ENCODE measurements around the gene SPRYD4.
"Not testable (repeated sequence)": the region's sequence is repeated elsewhere in the genome, so short reads cannot be mapped to it uniquely, and the experiment has no call there.

Gene SPRYD4

DNA sequence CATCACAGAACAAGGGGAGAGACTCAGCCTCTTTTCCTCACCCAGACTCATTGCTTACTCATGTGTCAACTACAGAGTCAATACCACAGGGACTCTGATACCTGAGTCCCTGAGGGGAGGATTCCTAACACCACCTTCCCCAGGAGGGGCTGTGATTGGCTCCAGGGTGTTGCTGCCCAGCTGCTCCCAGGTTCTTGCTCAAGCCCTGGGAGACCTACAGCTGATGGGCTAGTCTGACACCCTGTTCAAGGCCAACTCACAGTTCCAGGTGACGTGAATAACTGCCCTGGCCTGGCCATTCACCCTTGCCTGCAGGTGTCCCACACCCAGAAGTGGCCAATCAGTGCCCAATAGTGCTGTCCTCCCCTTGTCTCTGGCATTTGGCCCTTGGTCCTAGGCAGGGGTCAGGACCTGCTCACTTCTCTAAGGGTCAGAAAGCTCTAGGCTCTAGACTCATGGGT, 8.6 kb downstream of the SPRYD4 start:
- H3K9me3 ChIP-seq (ENCODE audit: control insufficient read depth in 2 of 2, low read length in 2 of 2), result no peaks in the 10 kb centered on the region
- no peak overlapping the region for H3K9ac ChIP-seq (ENCODE audit: low read length in 2 of 2)
- H3K4me3 ChIP-seq (ENCODE audit: low read length in 2 of 2), result no peak overlapping the region
- H3K4me1 ChIP-seq (ENCODE audit: control insufficient read depth, insufficient read depth, low read length), result no peaks in the 10 kb centered on the region
- H3K27ac ChIP-seq (ENCODE audit: low read length), result no peak overlapping the region
- no peaks in the 10 kb centered on the region for H3K27me3 ChIP-seq (ENCODE audit: control insufficient read depth in 1 of 2, insufficient read depth in 2 of 2, low read length in 2 of 2)
- peaks cover 0 to 4% of the 10 kb centered on the region in 2 donors for H3K36me3 ChIP-seq (ENCODE audit: control insufficient read depth in 2 of 2, insufficient read depth in 2 of 2, low read length in 2 of 2)

DNA sequence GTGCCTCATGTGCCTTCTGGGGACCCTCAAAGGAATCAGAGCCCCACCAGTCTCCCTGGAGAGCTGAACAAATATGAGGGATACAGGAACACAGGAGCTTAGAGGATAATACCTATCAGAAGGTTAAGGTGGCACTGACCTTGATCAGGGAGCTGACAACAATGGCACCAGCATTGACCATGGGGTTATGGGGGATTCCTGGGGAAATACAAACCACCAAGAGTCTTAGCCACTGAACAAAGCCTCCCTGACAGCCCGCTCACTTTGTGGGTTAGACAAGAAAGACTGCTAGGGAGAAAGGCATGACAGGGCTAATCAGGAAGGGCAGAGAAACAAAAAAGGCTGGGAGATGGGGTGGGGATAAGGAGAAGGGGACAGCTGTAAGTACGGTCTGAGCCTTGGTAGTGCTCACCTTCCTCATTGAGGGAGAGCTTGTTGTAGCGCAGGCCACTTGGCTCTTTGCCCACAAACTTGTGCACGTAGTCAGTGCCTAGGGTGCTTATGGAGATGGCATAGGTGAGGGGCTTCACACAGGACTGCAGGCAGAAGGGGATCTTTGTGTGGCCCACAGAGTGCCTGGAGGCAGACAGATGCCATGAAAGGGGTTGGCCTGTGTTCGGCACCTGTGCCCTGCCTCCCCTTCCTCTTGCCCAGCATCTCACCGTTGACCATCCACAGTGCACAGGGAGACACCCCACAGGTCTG, 9.3 kb downstream of the SPRYD4 start:
- Histone ChIP-seq H3K9me3 (ENCODE audit: control insufficient read depth in 2 of 2, low read length in 2 of 2) (no peaks in the 10 kb centered on the region), H3K9ac (ENCODE audit: low read length in 2 of 2) (peak overlapping the region in 1 of 2 donors; percentile 13), H3K27ac (ENCODE audit: low read length) (no peak overlapping the region), H3K27me3 (ENCODE audit: control insufficient read depth in 1 of 2, insufficient read depth in 2 of 2, low read length in 2 of 2) (no peaks in the 10 kb centered on the region), H3K4me3 (ENCODE audit: low read length in 2 of 2) (no peak overlapping the region), H3K4me1 (ENCODE audit: control insufficient read depth, insufficient read depth, low read length) (no peaks in the 10 kb centered on the region), H3K36me3 (ENCODE audit: control insufficient read depth in 2 of 2, insufficient read depth in 2 of 2, low read length in 2 of 2) (peaks cover 0 to 4% of the 10 kb centered on the region in 2 donors)

DNA sequence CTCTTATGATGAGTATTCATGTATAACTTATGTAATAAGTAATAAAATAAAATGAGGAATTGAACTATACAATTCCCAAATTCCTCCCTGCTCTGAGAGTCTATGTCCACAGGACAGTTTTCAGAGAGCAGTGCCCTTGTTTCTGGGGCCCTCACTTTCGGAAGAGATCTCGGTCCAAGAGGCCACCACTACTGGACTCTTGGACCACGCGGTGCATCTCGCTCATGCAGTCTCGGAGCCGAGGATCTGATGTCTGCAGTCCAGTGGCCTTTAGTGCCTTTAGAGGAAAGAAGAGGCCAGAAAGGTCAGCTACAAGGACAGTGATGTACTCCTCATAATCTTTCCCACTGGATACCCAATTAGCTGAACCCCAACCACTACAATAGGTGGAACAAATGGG, 11.2 kb downstream of the SPRYD4 start:
- H3K27me3 ChIP-seq (ENCODE audit: control insufficient read depth in 1 of 2, insufficient read depth in 2 of 2, low read length in 2 of 2), result no peaks in the 10 kb centered on the region
- peaks cover 0 to 2% of the 10 kb centered on the region in 2 donors for H3K36me3 ChIP-seq (ENCODE audit: control insufficient read depth in 2 of 2, insufficient read depth in 2 of 2, low read length in 2 of 2)
- no peak overlapping the region for H3K9ac ChIP-seq (ENCODE audit: low read length in 2 of 2)
- H3K9me3 ChIP-seq (ENCODE audit: control insufficient read depth in 2 of 2, low read length in 2 of 2), result no peaks in the 10 kb centered on the region
- no peak overlapping the region for H3K4me3 ChIP-seq (ENCODE audit: low read length in 2 of 2)
- no peak overlapping the region for H3K27ac ChIP-seq (ENCODE audit: low read length)
- H3K4me1 ChIP-seq (ENCODE audit: control insufficient read depth, insufficient read depth, low read length), result no peaks in the 10 kb centered on the region

DNA sequence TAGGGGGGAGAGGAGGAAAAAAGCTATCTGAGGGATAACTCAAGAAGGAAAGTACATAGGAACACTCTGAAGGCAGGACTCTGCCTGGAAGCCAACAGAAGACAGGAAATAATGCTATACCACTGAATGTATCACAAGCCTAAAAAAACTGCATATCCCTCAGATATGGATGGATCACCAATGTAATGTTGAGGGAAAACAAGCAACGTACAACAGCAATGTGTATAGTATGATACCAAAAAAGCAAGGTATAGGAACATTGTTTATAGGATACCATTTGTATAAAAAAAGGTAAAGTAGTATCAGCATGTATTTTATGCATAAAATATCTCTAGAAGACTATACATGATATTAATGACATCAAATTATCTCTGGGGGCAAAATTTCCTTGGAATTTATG, 16.2 kb downstream of the SPRYD4 start:
- peaks cover 20% of the 10 kb centered on the region for H3K4me1 ChIP-seq (ENCODE audit: control insufficient read depth, insufficient read depth, low read length)
- H3K4me3 ChIP-seq (ENCODE audit: low read length in 2 of 2), result no peak overlapping the region
- H3K27ac ChIP-seq (ENCODE audit: low read length), result no peak overlapping the region
- H3K9me3 ChIP-seq (ENCODE audit: control insufficient read depth in 2 of 2, low read length in 2 of 2), result no peaks in the 10 kb centered on the region
- H3K9ac ChIP-seq (ENCODE audit: low read length in 2 of 2), result no peak overlapping the region
- no peaks in the 10 kb centered on the region for H3K27me3 ChIP-seq (ENCODE audit: control insufficient read depth in 1 of 2, insufficient read depth in 2 of 2, low read length in 2 of 2)
- no peaks in the 10 kb centered on the region for H3K36me3 ChIP-seq (ENCODE audit: control insufficient read depth in 2 of 2, insufficient read depth in 2 of 2, low read length in 2 of 2)

DNA sequence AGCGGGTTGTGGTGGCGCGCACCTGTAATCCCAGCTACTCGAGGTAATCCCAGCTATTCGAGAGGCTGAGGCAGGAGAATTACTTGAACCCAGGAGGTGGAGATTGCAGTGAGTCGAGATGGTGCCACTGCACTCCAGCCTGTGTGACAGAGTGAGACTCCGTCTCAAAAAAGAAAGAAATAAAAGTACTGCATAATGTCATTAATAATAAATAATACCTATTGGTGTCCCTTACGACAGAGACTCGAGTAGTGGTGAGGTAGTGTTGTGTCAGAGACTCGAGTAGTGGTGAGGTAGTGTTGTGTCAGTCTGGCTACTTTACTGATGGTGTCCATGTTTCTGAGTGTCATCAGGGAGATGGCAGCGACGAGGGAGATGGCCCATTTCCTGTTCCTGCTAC, 18.3 kb downstream of the SPRYD4 start:
- Histone ChIP-seq H3K27me3 (ENCODE audit: control insufficient read depth in 1 of 2, insufficient read depth in 2 of 2, low read length in 2 of 2) (peaks cover 0 to 2% of the 10 kb centered on the region in 2 donors), H3K9me3 (ENCODE audit: control insufficient read depth in 2 of 2, low read length in 2 of 2) (no peaks in the 10 kb centered on the region), H3K4me1 (ENCODE audit: control insufficient read depth, insufficient read depth, low read length) (peaks cover 20% of the 10 kb centered on the region), H3K36me3 (ENCODE audit: control insufficient read depth in 2 of 2, insufficient read depth in 2 of 2, low read length in 2 of 2) (no peaks in the 10 kb centered on the region), H3K4me3 (ENCODE audit: low read length in 2 of 2) (no peak overlapping the region), H3K9ac (ENCODE audit: low read length in 2 of 2) (no peak overlapping the region), H3K27ac (ENCODE audit: low read length) (no peak overlapping the region)

DNA sequence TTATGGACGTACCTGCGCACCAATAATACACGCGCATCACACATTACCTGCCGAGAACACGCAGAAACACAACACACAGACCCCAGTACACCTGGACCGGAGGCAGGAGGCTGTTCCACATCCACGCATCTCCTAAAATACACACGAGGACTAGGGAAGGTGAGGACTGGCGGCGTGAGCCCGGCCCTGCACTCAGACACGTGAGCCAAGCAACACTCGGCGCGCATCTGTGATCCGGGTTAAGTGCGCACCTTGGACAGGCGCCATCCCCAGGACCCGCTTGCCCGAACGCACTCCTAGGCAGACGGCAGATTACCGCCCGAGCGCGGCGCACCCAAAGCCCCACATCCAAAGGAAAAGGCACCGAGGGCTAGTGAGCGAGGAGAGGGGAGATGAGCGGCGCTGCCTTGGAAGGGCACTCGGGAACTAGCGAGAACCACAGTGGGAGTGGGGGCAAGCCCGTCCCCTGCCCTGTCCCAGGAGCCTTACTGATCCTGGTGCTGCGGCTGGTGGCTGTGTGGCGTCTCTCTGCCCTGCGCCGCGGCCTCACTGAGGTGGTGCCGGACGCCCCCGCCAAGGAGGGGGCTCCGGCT, 19.2 kb downstream of the SPRYD4 start:
- Histone ChIP-seq H3K9ac (ENCODE audit: low read length in 2 of 2) (peak overlapping the region; percentile 13 to 53), H3K4me3 (ENCODE audit: low read length in 2 of 2) (peak overlapping the region; percentile 75 to 81), H3K9me3 (ENCODE audit: control insufficient read depth in 2 of 2, low read length in 2 of 2) (no peaks in the 10 kb centered on the region), H3K4me1 (ENCODE audit: control insufficient read depth, insufficient read depth, low read length) (peaks cover 20% of the 10 kb centered on the region), H3K27ac (ENCODE audit: low read length) (no peak overlapping the region), H3K36me3 (ENCODE audit: control insufficient read depth in 2 of 2, insufficient read depth in 2 of 2, low read length in 2 of 2) (no peaks in the 10 kb centered on the region), H3K27me3 (ENCODE audit: control insufficient read depth in 1 of 2, insufficient read depth in 2 of 2, low read length in 2 of 2) (peaks cover 0 to 2% of the 10 kb centered on the region in 2 donors)

DNA sequence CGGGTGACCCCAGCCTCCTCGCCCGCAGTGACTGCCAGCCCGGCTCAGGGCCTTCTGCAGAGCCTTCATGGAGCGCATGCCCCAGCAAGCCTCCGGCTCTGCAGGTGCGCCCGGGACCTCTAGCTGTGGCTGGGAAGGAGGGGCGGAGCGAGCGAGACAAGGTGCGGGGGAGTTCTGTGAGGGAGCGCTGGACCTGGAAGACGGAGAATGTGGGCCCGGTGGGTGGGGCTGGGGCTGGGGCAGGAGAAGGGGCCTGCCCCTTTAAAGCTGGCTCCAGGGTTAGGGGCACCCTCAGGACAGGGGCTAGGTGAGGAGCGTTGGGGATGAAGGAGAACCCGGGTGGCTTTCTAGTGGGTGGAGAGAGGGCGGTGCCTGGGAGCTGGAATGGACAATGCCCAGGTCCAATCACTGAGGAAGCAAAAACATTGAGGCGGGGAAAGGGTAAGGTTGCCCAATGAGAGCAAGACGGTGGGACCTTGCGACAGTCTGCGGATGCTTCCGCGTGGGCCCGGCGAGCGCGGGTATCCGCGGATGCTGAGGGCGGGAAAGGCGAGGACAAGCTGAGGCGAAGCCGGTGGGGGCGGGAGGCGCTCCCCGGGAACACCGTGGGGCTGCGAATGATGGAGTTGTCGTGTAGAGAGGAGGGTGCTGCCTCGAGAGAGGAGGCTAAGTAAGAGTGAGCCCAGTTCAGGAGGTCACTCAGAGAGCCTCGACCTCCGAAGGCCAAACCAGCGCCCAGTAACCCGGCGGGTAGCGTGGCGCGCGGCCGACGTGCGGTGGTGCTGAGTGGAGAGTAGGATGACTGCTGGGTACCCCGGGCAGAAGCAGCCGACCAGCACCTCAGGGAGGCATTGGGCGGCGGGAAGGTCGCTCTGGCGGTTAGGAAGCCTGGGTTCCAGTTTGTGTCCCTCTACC, 19.9 kb downstream of the SPRYD4 start, which contains the start of gene GLS2:
TSS of gene GLS2 (minus strand) at position 121 of the 915 bp plus-strand sequence. CDS start at position 78, 43 bp downstream.
- Histone ChIP-seq H3K4me1 (ENCODE audit: control insufficient read depth, insufficient read depth, low read length) (peaks cover 20% of the 10 kb centered on the region), H3K4me3 (ENCODE audit: low read length in 2 of 2) (peak within 1 kb of the TSS; percentile 75 to 81), H3K27me3 (ENCODE audit: control insufficient read depth in 1 of 2, insufficient read depth in 2 of 2, low read length in 2 of 2) (peaks cover 0 to 2% of the 10 kb centered on the region in 2 donors), H3K36me3 (ENCODE audit: control insufficient read depth in 2 of 2, insufficient read depth in 2 of 2, low read length in 2 of 2) (no peaks in the 10 kb centered on the region), H3K27ac (ENCODE audit: low read length) (no peak within 1 kb of the TSS), H3K9ac (ENCODE audit: low read length in 2 of 2) (peak within 1 kb of the TSS; percentile 13 to 53), H3K9me3 (ENCODE audit: control insufficient read depth in 2 of 2, low read length in 2 of 2) (no peaks in the 10 kb centered on the region)

DNA sequence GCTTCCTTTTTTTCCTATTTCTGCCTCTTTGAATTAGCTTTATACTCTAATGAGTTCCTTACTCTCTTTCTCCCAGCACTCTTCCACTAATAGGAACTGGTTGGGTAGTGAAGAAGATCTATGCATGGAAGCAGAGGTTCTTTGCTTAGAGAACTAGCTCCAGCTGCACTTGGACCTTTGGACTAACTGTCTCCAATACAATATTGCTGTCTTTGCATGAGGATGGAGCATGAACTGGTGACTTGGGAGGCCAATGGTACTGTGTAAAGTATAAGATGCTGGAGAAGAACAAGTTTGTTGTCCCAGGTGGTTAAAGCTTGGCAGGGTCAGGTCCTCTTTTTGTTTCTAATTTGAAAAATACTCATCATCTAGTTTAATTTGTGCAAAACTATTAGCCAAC, 22.0 kb downstream of the SPRYD4 start:
- no peak overlapping the region for H3K4me3 ChIP-seq (ENCODE audit: low read length in 2 of 2)
- no peaks in the 10 kb centered on the region for H3K36me3 ChIP-seq (ENCODE audit: control insufficient read depth in 2 of 2, insufficient read depth in 2 of 2, low read length in 2 of 2)
- peaks cover 0 to 2% of the 10 kb centered on the region in 2 donors for H3K27me3 ChIP-seq (ENCODE audit: control insufficient read depth in 1 of 2, insufficient read depth in 2 of 2, low read length in 2 of 2)

DNA sequence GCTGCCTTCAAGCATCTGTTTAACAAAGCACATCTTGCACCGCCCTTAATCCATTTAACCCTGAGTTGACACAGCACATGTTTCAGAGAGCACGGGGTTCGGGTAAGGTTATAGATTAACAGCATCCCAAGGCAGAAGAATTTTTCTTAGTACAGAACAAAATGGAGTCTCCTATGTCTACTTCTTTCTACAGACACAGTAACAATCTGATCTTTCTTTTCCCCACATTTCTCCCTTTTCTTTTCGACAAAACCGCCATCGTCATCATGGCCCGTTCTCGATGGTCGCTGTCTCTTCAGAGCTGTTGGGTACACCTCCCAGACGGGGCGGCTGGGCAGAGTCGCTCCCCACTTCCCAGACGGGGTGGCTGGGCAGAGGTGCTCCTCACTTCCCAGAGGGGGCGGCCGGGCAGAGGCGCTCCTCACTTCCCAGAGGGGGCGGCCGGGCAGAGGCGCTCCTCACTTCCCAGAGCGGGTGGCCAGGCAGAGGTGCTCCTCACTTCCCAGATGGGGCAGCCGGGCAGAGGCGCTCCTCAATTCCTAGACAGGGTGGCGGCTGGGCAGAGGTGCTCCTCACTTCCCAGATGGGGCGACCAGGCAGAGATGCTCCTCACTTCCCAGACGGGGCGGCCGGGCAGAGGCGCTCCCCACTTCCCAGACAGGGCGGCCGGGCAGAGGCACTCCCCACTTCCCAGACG, 25.2 kb downstream of the SPRYD4 start:
- H3K27me3 ChIP-seq (ENCODE audit: control insufficient read depth in 1 of 2, insufficient read depth in 2 of 2, low read length in 2 of 2); H3K27ac ChIP-seq (ENCODE audit: low read length); H3K9me3 ChIP-seq (ENCODE audit: control insufficient read depth in 2 of 2, low read length in 2 of 2); H3K4me1 ChIP-seq (ENCODE audit: control insufficient read depth, insufficient read depth, low read length); H3K36me3 ChIP-seq (ENCODE audit: control insufficient read depth in 2 of 2, insufficient read depth in 2 of 2, low read length in 2 of 2); H3K9ac ChIP-seq (ENCODE audit: low read length in 2 of 2); H3K4me3 ChIP-seq (ENCODE audit: low read length in 2 of 2): not testable (repeated sequence)

More for the DNA sequence above, 22.0 kb downstream of the SPRYD4 start:
- Histone ChIP-seq H3K9ac (ENCODE audit: low read length in 2 of 2) (no peak overlapping the region), H3K4me1 (ENCODE audit: control insufficient read depth, insufficient read depth, low read length) (peaks cover 20% of the 10 kb centered on the region), H3K9me3 (ENCODE audit: control insufficient read depth in 2 of 2, low read length in 2 of 2) (no peaks in the 10 kb centered on the region), H3K27ac (ENCODE audit: low read length) (no peak overlapping the region)

DNA sequence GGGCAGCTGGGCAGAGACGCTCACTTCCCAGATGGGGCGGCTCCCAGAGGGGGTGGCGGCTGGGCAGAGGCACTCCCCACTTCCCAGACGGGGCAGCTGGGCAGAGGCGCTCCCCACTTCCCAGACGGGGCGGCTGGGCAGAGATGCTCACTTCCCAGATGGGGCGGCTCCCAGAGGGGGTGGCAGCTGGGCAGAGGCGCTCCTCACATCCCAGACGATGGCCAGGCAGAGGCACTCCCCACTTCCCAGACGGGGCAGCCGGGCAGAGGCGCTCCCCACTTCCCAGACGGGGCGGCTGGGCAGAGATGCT, 25.7 kb downstream of the SPRYD4 start:
- not testable (repeated sequence) for H3K27me3 ChIP-seq (ENCODE audit: control insufficient read depth in 1 of 2, insufficient read depth in 2 of 2, low read length in 2 of 2); H3K9ac ChIP-seq (ENCODE audit: low read length in 2 of 2); H3K9me3 ChIP-seq (ENCODE audit: control insufficient read depth in 2 of 2, low read length in 2 of 2); H3K4me1 ChIP-seq (ENCODE audit: control insufficient read depth, insufficient read depth, low read length); H3K27ac ChIP-seq (ENCODE audit: low read length); H3K4me3 ChIP-seq (ENCODE audit: low read length in 2 of 2); H3K36me3 ChIP-seq (ENCODE audit: control insufficient read depth in 2 of 2, insufficient read depth in 2 of 2, low read length in 2 of 2)

All from stomach smooth muscle (tissue), 2 donors.